ENCODE measurements around the gene PTPRD.

Gene PTPRD

GRCh38 chr9:8733131-8733954 is 1879.5 kb downstream of the PTPRD start:
- no peak overlapping the region for H3K4me3 ChIP-seq (ENCODE audit: low read length)
- TF ChIP-seq CTCF (IDR thresholded peaks at IDR 0.05; ENCODE audit: insufficient read depth, low read depth, low read length, missing control alignments), result no peak
- DNase-seq (ENCODE audit: low read depth), result peak; percentile 4

- H3K4me3 ChIP-seq (ENCODE audit: low read length), result no peak overlapping the region
- no peak for DNase-seq (ENCODE audit: low read depth)
- no peak for TF ChIP-seq CTCF (IDR thresholded peaks at IDR 0.05; ENCODE audit: insufficient read depth, low read depth, low read length, missing control alignments)
These were observed 1880.3 kb downstream of the PTPRD start for GRCh38 chr9:8732367-8733075.

- TF ChIP-seq CTCF (IDR thresholded peaks at IDR 0.05; ENCODE audit: insufficient read depth, low read depth, low read length, missing control alignments), result no peak
- H3K4me3 ChIP-seq (ENCODE audit: low read length), result no peak overlapping the region
- peak; percentile 0 for DNase-seq (ENCODE audit: low read depth)
These were observed 1882.2 kb downstream of the PTPRD start for GRCh38 chr9:8730618-8731017.

- no peak for DNase-seq (ENCODE audit: low read depth)
- no peak overlapping the region for H3K4me3 ChIP-seq (ENCODE audit: low read length)
- TF ChIP-seq CTCF (IDR thresholded peaks at IDR 0.05; ENCODE audit: insufficient read depth, low read depth, low read length, missing control alignments), result no peak
These were observed 1883.9 kb downstream of the PTPRD start for GRCh38 chr9:8728910-8729309.

GRCh38 chr9:8727191-8727590 is 1885.6 kb downstream of the PTPRD start:
- no peak overlapping the region for H3K4me3 ChIP-seq (ENCODE audit: low read length)
- no peak for TF ChIP-seq CTCF (IDR thresholded peaks at IDR 0.05; ENCODE audit: insufficient read depth, low read depth, low read length, missing control alignments)
- no peak for DNase-seq (ENCODE audit: low read depth)

- no peak for DNase-seq (ENCODE audit: low read depth)
- no peak overlapping the region for H3K4me3 ChIP-seq (ENCODE audit: low read length)
- no peak for TF ChIP-seq CTCF (IDR thresholded peaks at IDR 0.05; ENCODE audit: insufficient read depth, low read depth, low read length, missing control alignments)
These were observed 1886.1 kb downstream of the PTPRD start for GRCh38 chr9:8726692-8727091.

All from epithelial cell of esophagus (primary cell).